ENCODE measurements around the gene SPHK2. TPM values are rescaled to one million over a fixed set of nuclear protein-coding genes. Genes with fewer than 3 reads are reported as not detected.

Gene SPHK2
- total RNA-seq, 1 donor from 2014 or later: 36.4 TPM

DNA sequence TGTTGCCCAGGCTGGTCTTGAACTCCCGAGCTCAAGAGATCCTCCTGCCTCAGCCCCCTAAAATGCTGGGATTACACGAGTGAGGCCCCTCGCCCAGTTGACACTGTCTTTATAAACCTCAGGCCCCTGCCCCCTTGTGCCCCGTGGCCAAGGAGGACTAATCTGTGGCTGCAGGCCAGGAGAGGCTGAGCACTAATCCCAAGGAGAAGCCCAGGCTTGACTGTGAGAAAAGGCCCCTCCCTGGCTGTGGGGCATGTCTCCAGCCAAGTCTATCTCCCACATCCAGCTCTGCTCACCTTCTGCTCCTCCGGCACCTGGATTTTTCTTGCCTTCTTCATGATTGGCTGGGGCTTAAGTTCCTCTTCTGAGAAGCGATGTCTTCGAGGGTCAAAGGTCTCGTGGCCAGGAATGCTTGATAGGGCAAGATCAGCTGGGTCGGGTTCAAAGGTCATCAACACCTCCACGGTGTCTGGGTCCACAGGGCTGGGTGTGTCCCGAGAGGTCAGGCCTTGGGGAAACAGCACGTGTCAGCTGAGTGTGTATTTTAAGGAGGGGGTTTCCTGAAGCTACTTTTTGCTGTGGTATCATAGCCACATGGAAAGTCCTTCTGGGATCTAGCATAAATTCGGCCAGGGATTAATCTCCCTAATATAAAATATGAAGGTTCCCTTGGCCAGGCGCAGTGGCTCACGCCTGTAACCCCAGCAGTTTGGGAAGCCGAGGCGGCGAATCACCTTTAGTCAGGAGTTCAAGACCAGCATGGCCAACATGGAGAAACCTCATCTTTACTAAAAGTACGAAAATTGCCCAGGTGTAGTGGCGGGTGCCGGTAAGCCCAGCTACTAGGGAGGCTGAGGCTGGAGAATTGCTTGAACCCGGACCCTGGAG, 14.1 kb downstream of the SPHK2 start:
- peaks cover 26% of the 10 kb centered on the region for H3K4me1 Mint-ChIP-seq
- H3K36me3 Mint-ChIP-seq (ENCODE audit: low read depth): peaks cover 9% of the 10 kb centered on the region
- intact Hi-C loops (cut with micrococcal nuclease): loop anchor here (1.0 to 10.0 kb wide), 4 partner anchors 9 to 1031 kb away; partner anchors contain the start of genes BCL2L12, C19orf73, IRF3 and LIN7B
- H3K4me3 Mint-ChIP-seq: peak overlapping the region; percentile 84
- DNase-seq: peak; percentile 61
- peak overlapping the region; percentile 86 for H3K27ac Mint-ChIP-seq
- H3K27me3 Mint-ChIP-seq: no peaks in the 10 kb centered on the region
- no peaks in the 10 kb centered on the region for H3K9me3 Mint-ChIP-seq

DNA sequence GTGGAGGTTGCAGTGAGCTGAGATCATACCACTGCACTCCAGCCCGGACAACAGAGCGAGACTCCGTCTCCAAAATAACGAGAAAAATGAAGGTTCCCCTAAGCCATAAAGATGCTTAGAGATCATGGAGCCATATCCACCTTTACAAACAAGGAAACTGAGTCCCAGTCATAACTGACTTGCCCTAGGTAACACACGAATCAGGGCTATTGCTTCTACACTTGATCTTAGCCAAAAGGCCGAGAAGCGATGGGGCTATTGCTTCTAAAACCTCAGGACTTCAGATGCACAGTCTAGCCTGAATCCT, 14.7 kb downstream of the SPHK2 start:
- Mint-ChIP-seq H3K27ac (peak overlapping the region; percentile 86), H3K9me3 (no peaks in the 10 kb centered on the region), H3K27me3 (no peaks in the 10 kb centered on the region), H3K36me3 (ENCODE audit: low read depth) (peaks cover 9% of the 10 kb centered on the region), H3K4me3 (peak overlapping the region; percentile 84), H3K4me1 (peaks cover 32% of the 10 kb centered on the region)
- DNase-seq: no peak
- intact Hi-C loops (cut with micrococcal nuclease): loop anchor here (1.0 to 10.0 kb wide), 4 partner anchors 10 to 1031 kb away; partner anchors contain the start of genes BCL2L12, C19orf73, IRF3 and LIN7B

DNA sequence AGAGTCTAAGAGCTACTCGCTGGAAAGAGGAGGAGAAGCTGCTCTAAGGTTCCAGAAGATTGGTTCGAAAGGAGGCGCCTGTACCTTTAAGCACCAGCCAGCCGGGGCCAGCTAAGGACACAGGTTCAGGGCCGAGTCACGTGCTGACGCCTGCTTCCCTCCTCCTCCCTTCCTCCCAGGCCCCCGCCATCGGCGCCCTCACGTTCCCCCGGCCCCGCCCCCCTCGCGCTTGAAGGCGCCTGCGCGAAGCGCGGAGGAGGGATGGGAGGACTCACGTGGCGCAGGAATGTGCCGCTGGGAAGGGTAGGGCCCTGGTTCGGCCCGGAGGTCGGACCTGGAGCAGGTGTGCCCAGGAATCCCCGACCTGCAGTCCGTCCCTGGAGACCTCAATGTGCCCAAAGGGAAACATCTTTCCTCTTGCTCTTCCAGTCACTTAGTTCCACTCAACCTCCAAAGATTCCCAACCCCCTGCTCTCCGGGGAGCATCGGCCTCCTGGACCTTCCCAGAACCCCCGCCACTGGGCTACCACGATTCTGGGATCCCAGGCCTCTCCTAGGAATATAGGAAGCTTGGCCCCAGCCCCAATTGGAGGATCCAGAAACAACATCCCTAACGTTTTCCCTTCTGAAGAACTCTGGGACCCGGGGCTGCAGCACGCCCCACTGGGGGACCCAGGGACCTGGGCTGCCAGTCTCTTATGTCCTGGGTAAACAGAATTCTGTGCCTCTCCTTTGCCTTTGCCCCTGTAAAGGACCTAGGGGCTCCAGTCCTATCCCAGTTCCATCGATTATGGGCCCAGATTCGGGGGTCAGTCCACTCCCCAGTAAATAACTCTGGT, 15.3 kb downstream of the SPHK2 start:
- H3K36me3 Mint-ChIP-seq (ENCODE audit: low read depth): peaks cover 6% of the 10 kb centered on the region
- DNase-seq: peak; percentile 97
- peak overlapping the region; percentile 84 for H3K4me3 Mint-ChIP-seq
- H3K27ac Mint-ChIP-seq: peak overlapping the region; percentile 86
- H3K9me3 Mint-ChIP-seq: no peaks in the 10 kb centered on the region
- intact Hi-C loops (cut with micrococcal nuclease): loop anchor here (1.0 to 10.0 kb wide), 9 partner anchors 10 to 1243 kb away; partner anchors contain the start of genes AKT1S1, ALDH16A1, BCL2L12 and C19orf73
- H3K27me3 Mint-ChIP-seq: no peaks in the 10 kb centered on the region
- H3K4me1 Mint-ChIP-seq: peaks cover 35% of the 10 kb centered on the region

DNA sequence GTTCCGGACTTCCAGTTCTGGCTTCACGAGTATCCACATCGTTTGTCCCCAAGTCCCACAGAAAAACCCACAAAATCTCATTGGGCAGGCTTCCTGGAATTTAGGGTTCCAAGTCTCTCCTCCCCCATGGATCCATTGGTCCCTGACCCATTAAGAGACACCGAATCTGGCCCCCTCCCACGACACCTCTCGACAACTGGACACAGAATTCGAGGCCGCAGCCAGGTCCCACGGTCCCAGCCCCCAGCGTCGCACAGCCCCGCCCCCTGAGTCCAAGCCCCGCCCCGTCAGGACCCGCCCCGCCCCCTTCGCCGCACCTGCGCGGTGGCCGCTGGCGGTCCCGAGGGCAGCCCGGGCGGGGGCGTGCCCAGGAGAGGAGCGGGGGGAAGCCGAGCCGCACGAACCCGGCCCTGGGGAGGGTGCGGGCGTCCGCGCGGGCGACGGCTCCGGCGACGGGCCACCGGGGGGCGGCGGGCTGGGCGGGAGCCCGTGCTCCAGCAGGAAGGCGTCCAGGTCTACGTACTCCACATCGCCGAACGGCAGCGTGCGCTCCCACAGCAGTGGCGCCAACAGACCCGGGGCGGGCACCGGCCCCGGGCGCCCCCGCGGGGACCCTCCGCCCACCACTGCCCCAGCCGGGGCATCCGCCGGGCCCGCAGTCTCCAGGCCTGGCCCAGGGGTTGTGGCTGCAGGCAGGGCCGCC, 16.1 kb downstream of the SPHK2 start:
- H3K4me1 Mint-ChIP-seq: peaks cover 37% of the 10 kb centered on the region
- peak overlapping the region; percentile 86 for H3K27ac Mint-ChIP-seq
- intact Hi-C loops (cut with micrococcal nuclease): loop anchor here (5.0 to 10.0 kb wide), 7 partner anchors 303 to 1242 kb away; partner anchors contain the start of genes AKT1S1, ALDH16A1, BCL2L12 and C19orf73
- peaks cover 2% of the 10 kb centered on the region for H3K36me3 Mint-ChIP-seq (ENCODE audit: low read depth)
- H3K9me3 Mint-ChIP-seq: no peaks in the 10 kb centered on the region
- peak; percentile 93 for DNase-seq
- peak overlapping the region; percentile 86 for H3K4me3 Mint-ChIP-seq
- H3K27me3 Mint-ChIP-seq: no peaks in the 10 kb centered on the region

DNA sequence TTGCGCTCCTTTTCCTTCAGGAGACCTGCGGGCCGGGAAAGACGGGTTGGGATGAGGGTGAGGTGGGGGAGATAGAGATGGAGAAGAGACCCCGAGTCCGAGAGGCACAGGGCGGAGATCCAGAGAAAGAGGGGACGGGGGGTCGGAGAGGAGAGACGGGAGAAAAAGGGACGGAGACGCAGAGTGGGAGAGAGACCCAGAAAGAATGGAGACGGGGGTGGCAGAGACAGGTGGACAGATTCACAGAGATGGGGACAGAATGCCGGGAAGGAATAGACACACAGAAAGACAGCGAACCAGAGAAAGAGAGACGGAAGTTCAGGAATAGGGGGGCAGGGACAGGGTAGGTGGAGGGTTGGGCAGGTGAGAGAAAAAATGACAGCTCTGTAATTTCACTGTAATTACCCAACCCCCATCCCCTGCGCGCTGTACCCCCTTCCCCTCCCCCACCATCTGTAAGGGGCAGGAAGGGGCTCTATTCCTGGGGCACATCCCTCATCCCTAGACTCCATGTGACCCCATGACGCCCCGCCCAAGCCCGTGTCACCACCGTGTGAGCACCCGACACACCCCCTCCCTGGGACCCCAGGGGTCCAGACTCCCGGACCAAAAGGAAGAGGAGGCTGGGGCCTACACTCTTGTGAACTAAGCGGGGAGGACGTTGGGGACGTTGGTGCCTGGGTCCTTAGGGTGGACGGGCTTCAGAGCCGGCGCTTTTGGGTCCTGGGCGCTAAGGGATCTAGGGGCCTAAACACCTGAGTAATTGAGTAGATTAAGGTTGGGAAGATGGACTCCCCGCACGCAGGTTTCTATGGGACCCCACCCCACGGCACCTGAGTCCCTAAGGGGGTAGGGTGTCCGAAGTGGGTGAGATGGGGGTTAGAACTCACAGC, 16.9 kb downstream of the SPHK2 start:
- H3K27ac Mint-ChIP-seq: peak overlapping the region; percentile 86
- intact Hi-C loops (cut with micrococcal nuclease): loop anchor here (2.0 to 10.0 kb wide), 8 partner anchors 85 to 1241 kb away; partner anchors contain the start of genes AKT1S1, ALDH16A1, BCL2L12 and C19orf73
- H3K27me3 Mint-ChIP-seq: no peaks in the 10 kb centered on the region
- peaks cover 35% of the 10 kb centered on the region for H3K4me1 Mint-ChIP-seq
- DNase-seq: peak; percentile 78
- H3K36me3 Mint-ChIP-seq (ENCODE audit: low read depth): peaks cover 2% of the 10 kb centered on the region
- H3K9me3 Mint-ChIP-seq: no peaks in the 10 kb centered on the region
- peak overlapping the region; percentile 86 for H3K4me3 Mint-ChIP-seq

DNA sequence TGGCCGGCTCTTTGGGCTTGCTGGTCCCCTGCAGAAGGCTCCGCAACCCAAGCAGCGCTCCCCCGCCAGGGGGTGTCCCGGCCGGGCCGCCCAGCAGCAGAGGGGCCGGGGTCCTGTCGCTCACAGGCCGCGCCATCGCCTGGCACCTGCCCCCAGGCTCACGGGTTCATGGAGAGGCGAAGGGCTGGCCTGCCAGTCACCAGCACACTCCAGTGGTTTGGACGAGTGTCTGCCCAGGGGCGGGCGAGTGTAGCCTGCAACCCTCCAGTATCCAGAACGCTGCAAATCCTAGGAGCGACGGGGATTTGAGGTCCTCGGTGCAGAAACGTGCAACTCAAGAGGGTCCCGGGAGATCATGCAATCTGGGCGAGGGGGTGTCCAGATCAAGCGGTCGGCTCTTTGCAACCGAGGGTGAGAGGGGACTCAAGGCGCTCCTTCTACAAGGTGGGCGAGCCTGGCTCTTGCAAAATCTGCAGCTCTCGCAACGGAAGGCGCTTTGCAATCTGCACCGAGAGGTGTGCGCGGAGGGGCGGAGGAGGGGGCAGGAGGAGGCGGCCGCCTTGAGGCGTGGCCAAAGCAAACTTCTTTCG, 17.6 kb downstream of the SPHK2 start, which contains the start of gene DBP:
DBP (minus strand) TSS at position 521 of the 590 bp plus-strand sequence; CDS start at position 136, 385 bp downstream.
- DNase-seq: no peak
- intact Hi-C loops (cut with micrococcal nuclease): loop anchor here (1.0 to 10.0 kb wide), 9 partner anchors 9 to 1240 kb away; partner anchors contain the start of genes AKT1S1, ALDH16A1, BCL2L12 and C19orf73
- peaks cover 2% of the 10 kb centered on the region for H3K27me3 Mint-ChIP-seq
- H3K9me3 Mint-ChIP-seq: no peaks in the 10 kb centered on the region
- peaks cover 2% of the 10 kb centered on the region for H3K36me3 Mint-ChIP-seq (ENCODE audit: low read depth)
- H3K27ac Mint-ChIP-seq: peak within 1 kb of the TSS; percentile 99
- H3K4me3 Mint-ChIP-seq: peak within 1 kb of the TSS; percentile 86
- H3K4me1 Mint-ChIP-seq: peaks cover 35% of the 10 kb centered on the region

DNA sequence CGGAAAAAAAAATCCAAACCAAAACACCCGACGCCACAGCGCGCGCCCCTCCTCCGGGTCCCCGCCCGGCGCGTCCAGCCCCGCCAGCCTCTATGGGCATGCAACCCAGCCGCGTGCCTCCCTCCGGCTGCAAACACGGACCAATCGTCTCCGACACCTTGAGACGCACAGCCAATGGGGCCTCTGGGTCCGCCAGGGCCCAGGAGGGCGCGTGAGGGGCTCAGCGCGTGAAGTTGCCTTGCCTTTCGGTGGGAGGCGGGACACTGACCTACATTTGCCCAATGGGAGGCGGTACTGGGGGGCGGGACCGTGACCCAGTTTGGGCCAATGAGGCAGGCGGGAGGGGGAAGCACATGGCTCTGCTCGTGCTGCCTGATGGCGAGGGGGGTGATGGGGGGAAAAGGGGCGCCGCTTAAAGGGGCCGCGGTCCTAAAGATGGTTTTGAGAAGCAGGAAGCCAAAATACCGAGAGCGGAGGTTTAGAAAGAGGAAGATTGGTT, 18.2 kb downstream of the SPHK2 start:
- Mint-ChIP-seq H3K36me3 (ENCODE audit: low read depth) (peaks cover 2% of the 10 kb centered on the region), H3K4me3 (peak overlapping the region; percentile 86), H3K4me1 (peaks cover 35% of the 10 kb centered on the region), H3K27ac (peak overlapping the region; percentile 99), H3K27me3 (peaks cover 2% of the 10 kb centered on the region), H3K9me3 (no peaks in the 10 kb centered on the region)
- intact Hi-C loops (cut with micrococcal nuclease): loop anchor here (1.0 to 10.0 kb wide), 9 partner anchors 9 to 1240 kb away; partner anchors contain the start of genes AKT1S1, ALDH16A1, BCL2L12 and C19orf73
- DNase-seq: peak; percentile 100

DNA sequence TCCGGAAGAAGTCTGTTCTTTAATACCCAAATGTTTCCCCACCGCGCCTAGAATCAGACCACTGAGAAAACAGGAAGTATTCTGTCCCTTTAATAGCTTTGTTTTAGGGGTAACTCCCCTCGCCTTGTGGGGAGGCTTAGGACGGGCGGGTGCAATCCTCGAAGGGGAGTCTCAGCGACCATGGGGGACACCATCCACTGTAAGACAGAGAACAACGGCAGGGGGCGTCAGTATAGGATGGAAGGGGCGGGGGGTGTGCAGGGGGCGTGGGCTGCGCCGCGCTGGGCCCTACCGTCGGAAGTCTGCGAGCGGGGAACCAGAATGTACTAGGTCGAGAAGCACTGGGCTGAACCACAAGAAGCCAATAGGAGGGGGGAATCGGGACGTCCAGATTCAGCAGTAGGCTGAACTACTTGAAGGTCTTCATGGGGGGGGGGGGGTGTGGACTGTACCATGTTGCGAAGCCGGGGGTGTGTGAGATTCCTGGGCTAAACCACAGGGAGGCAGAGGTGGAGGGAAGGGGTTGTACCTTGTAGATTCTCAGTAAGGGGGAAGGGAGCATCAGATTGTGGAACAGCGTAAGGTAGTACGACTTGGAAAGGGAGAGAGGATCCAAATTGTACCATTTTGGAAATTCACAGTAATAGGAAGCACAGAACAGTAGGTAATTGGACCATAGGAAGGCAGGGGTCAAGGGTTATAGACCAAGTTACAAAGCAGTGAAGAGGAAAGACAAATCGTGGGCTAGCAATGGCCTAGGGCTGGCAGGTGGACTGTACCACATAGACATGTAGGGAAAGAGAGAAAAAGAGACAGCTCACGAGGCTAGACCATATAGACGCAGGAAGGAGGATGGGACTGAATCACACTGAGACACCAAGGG, 18.9 kb downstream of the SPHK2 start:
- peak overlapping the region; percentile 99 for H3K27ac Mint-ChIP-seq
- H3K36me3 Mint-ChIP-seq (ENCODE audit: low read depth): peaks cover 2% of the 10 kb centered on the region
- DNase-seq: peak; percentile 94
- no peaks in the 10 kb centered on the region for H3K9me3 Mint-ChIP-seq
- H3K4me3 Mint-ChIP-seq: peak overlapping the region; percentile 86
- intact Hi-C loops (cut with micrococcal nuclease): loop anchor here (1.0 to 10.0 kb wide), 10 partner anchors 8 to 1239 kb away; partner anchors contain the start of genes AKT1S1, ALDH16A1, BCL2L12 and C19orf73
- H3K27me3 Mint-ChIP-seq: peaks cover 2% of the 10 kb centered on the region
- H3K4me1 Mint-ChIP-seq: peaks cover 35% of the 10 kb centered on the region

DNA sequence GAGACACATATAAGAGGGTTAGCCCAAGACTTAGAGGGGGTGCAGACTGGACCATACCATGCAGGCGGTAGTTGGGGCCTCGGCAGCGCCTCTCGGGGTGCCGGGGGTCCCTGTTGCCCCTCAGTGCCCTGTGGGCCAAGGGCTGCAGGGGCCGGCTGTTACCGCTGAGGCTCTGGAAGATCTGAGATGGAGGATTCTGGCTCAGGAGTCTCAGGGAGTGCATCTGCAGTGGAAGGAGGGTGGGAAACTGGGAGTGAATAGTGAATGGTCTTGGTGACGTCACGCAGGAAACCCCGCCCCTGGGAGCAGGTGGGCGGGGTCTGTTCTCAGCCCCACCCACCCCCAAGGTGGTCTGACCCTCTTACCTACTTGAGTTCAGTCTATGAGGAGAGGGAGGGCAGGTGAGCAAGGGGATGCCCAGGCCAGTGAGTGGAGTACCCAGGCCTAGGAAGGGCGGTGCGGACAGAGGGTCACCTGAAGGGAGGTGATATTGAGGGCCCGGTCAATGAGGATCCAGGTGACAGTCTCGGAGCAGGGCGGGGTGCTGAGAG, 19.6 kb downstream of the SPHK2 start:
- peak; percentile 72 for DNase-seq
- Mint-ChIP-seq H3K27me3 (peaks cover 2% of the 10 kb centered on the region), H3K9me3 (no peaks in the 10 kb centered on the region), H3K4me3 (peak overlapping the region; percentile 86), H3K27ac (peak overlapping the region; percentile 99), H3K4me1 (peaks cover 35% of the 10 kb centered on the region), H3K36me3 (ENCODE audit: low read depth) (peaks cover 2% of the 10 kb centered on the region)
- intact Hi-C loops (cut with micrococcal nuclease): loop anchor here (1.0 to 10.0 kb wide), 8 partner anchors 20 to 1238 kb away; partner anchors contain the start of genes AKT1S1, ALDH16A1, BCL2L12 and C19orf73

DNA sequence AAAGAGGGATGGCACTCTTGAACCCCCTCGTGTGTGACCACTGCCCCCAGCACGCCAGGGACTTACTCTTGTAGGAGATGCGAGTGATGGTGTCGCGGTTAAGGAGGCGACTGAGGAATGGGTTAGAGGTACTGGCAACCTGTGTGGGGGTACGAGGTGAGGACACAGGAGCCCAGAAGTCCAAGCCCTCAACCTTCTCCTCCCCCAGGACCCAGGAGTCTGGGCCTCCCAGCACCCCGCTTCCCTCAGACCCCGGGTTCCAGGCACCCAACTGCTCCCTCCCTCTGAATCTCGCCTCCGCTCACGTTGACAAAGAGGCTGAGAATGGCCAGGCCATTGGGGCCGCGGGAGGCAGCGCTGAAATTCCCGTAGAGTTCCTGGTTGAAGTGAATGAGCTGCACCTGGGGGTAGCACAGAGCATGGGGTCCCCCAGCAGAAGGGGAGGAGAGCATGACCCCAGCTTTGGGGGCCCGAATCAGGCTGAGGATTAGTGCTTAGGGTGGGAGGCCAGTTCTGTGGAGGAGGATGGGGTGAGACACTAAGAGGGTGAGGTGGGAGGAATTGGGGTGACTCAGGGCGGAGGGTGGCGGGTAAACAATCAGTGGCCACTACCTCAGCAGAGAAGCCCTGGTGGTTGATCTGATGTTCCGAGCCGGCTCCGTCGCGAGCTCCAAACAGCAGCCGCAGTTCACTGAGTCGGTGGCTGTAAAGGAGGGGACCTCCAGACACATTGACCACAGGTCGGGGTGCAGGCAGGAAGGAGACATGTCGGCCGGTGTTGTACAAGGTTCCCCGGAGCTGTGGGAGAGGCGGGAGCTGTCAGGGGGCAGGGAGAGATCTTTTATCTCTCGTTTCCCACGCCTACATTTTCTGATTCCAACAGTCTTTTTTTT, 20.4 kb downstream of the SPHK2 start:
- no peaks in the 10 kb centered on the region for H3K9me3 Mint-ChIP-seq
- H3K4me3 Mint-ChIP-seq: no peak overlapping the region
- H3K27me3 Mint-ChIP-seq: peaks cover 2% of the 10 kb centered on the region
- H3K4me1 Mint-ChIP-seq: peaks cover 36% of the 10 kb centered on the region
- DNase-seq: peak; percentile 64
- intact Hi-C loops (cut with micrococcal nuclease): loop anchor here (5.0 to 10.0 kb wide), 7 partner anchors 307 to 1238 kb away; partner anchors contain the start of genes AKT1S1, ALDH16A1, BCL2L12 and C19orf73
- peaks cover 2% of the 10 kb centered on the region for H3K36me3 Mint-ChIP-seq (ENCODE audit: low read depth)
- peak overlapping the region; percentile 77 for H3K27ac Mint-ChIP-seq

All from activated CD4-positive, alpha-beta T cell treated with anti-CD3 and anti-CD28 coated beads, Interleukin-2, amount 10 ng/mL, durations not matched to agents 24 days and 14 days (primary cell).